ENCODE measurements around the gene TNK1. TPM values are rescaled to one million over a fixed set of nuclear protein-coding genes. Genes with fewer than 3 reads are reported as not detected.

Gene TNK1
- total and polyA plus RNA-seq, 9 of the 15 experiments (the other 6 are each of a cell fraction or from before 2014, with no cell fraction given): 0.28 to 5.2 (median 2.1) TPM

GRCh38 chr17:7435676-7436555 lies 55.0 kb downstream of the TNK1 start (continued):
- 0 out of 2 replicates have a peak, but pooled peaks have one; percentile 18 for TF ChIP-seq ARID4B (CRISPR knock-in tag; IDR thresholded peaks at IDR 0.05)
- no peak for TF ChIP-seq BRCA1 (IDR thresholded peaks at IDR 0.05)
- TF ChIP-seq BRCA1 (CRISPR knock-in tag; IDR thresholded peaks at IDR 0.05): no peak
- no peak for TF ChIP-seq ZNF280B (CRISPR knock-in tag; IDR thresholded peaks at IDR 0.05)
- no peak for TF ChIP-seq ZNF518B (CRISPR knock-in tag; IDR thresholded peaks at IDR 0.05)
- no peak for TF ChIP-seq NR4A1 (CRISPR knock-in tag; IDR thresholded peaks at IDR 0.05)
- TF ChIP-seq NR4A1 (tag; IDR thresholded peaks at IDR 0.05): no peak
- no peak; the same call in 1 of the 2 replicates for TF ChIP-seq ARID1B (IDR thresholded peaks at IDR 0.05)
- TF ChIP-seq ZNF124 (CRISPR knock-in tag; IDR thresholded peaks at IDR 0.05): no peak
